ENCODE data around the gene ECE1. TPM values are rescaled to one million over a fixed set of nuclear protein-coding genes. Genes with fewer than 3 reads are reported as not detected.
A peak's percentile ranks its signal among the peaks of the same experiment; 100 is the strongest.
"Not testable (repeated sequence)": the region's sequence is repeated elsewhere in the genome, so short reads cannot be mapped to it uniquely, and the experiment has no call there.

ECE1 gene
- total and polyA plus RNA-seq, 2 of the 4 experiments (the other 2 are of a cell fraction), result 61.8 to 124 TPM

- ATAC-seq (ENCODE audit: low read depth) (no peak), DNase-seq (no peak)
- Histone ChIP-seq H3K9ac (ENCODE audit: low read depth, low read length) (no peak overlapping the region), H3K9me3 (ENCODE audit: control insufficient read depth, insufficient read depth, low read length) (no peaks in the 10 kb centered on the region), H3K4me1 (ENCODE audit: control insufficient read depth, insufficient read depth, low read length) (no peaks in the 10 kb centered on the region), H2AFZ (replicated peaks; ENCODE audit: low read length, poor library complexity) (no peak overlapping the region), H4K20me1 (ENCODE audit: insufficient read depth, low read length) (no peaks in the 10 kb centered on the region), H2BK120ac (ENCODE audit: low read depth, low read length) (no peak overlapping the region), H2BK5ac (ENCODE audit: low read depth, low read length, poor library complexity, severe bottlenecking) (no peak overlapping the region), H3K36me3 (ENCODE audit: control insufficient read depth, insufficient read depth, low read length) (no peaks in the 10 kb centered on the region), H4K91ac (ENCODE audit: insufficient read depth, low read depth, low read length) (no peak overlapping the region), H3K56ac (ENCODE audit: extremely low read depth, insufficient read depth, low read length) (no peak overlapping the region), H3K27ac (ENCODE audit: insufficient read depth, low read length) (no peak overlapping the region), H4K5ac (ENCODE audit: low read depth, low read length) (no peak overlapping the region), H3K27me3 (ENCODE audit: control insufficient read depth, insufficient read depth, low read length) (no peaks in the 10 kb centered on the region), H2BK15ac (ENCODE audit: low read depth, low read length) (no peak overlapping the region), H3K18ac (ENCODE audit: low read depth, low read length) (no peak overlapping the region), H3K14ac (replicated peaks; ENCODE audit: low read depth, low read length) (no peak overlapping the region), H3K79me1 (ENCODE audit: low read depth in 1 of 2, low read length in 2 of 2) (no peaks in the 10 kb centered on the region), H2BK20ac (ENCODE audit: low read depth, low read length) (no peak overlapping the region), H2AK5ac (ENCODE audit: low read depth, low read length) (no peak overlapping the region), H3K4me2 (ENCODE audit: low read depth, low read length) (no peak overlapping the region), H2AK9ac (replicated peaks; ENCODE audit: low read depth, low read length, poor library complexity) (no peak overlapping the region), H3K23ac (ENCODE audit: low read depth, low read length) (no peak overlapping the region), H3K4me3 (ENCODE audit: insufficient read depth, low read depth, low read length) (no peak overlapping the region), H4K8ac (ENCODE audit: low read depth in 2 of 2, low read length in 2 of 2) (no peak overlapping the region), H3K4ac (ENCODE audit: low read depth, low read length) (no peak overlapping the region), H3K9me1 (ENCODE audit: insufficient read depth, low read length) (peaks cover 3% of the 10 kb centered on the region; the same call in 1 of the 2 replicates)
- in situ Hi-C loops (cut with MboI; ENCODE audit: low sequenced_read_pairs) (loop anchor here (25.0 kb wide), 1 partner anchor 664 kb away; no protein-coding TSS in a partner anchor), dilution Hi-C loops (cut with HindIII; ENCODE audit: low sequenced_read_pairs, unreplicated experiment) (no loop called here), intact Hi-C loops (cut with micrococcal nuclease) (no loop called here)
- no TSS peak for BruUV-seq (replicated peaks)
- CTCF ChIA-PET, result no interaction called here
- peak; percentile 69 for TF ChIP-seq CEBPB (IDR thresholded peaks at IDR 0.05; ENCODE audit: low read depth, low read length)
- no peak for TF ChIP-seq NFE2L2 (IDR thresholded peaks at IDR 0.05; ENCODE audit: low read depth, low read length)
- POLR2A ChIA-PET (ENCODE audit: unreplicated experiment), result no interaction called here
- WGBS, 2 experiments (ENCODE audit: extremely low coverage in 2 of 2, insufficient read length in 1 of 2), result no CpG with 5 or more reads among the region's 4 CpGs
These were observed 88.6 kb downstream of the ECE1 start for GRCh38 chr1:21201650-21202049.

DNA sequence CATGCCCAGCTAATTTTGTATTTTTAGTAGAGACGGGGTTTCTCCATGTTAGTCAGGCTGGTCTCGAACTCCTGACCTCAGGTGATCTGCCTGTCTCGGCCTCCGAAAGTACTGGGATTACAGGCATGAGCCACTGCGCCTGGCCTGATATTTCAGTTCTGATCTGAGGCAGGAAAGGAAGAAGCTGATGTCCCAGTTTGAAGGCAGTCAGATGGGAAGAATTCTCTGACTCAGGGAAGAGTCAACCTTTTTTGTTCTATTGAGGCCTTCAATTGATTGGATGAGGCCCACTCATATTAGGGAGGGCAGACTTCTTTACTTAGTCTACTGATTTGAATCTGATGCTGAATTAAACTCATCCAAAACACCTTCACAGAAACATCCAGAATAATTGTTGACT lies 89.0 kb downstream of the ECE1 start:
- H2BK15ac ChIP-seq (ENCODE audit: low read depth, low read length); H3K18ac ChIP-seq (ENCODE audit: low read depth, low read length); H3K4ac ChIP-seq (ENCODE audit: low read depth, low read length); dilution Hi-C loops (cut with HindIII; ENCODE audit: low sequenced_read_pairs, unreplicated experiment); H3K9me3 ChIP-seq (ENCODE audit: control insufficient read depth, insufficient read depth, low read length); H2AK9ac ChIP-seq (replicated peaks; ENCODE audit: low read depth, low read length, poor library complexity); H3K9ac ChIP-seq (ENCODE audit: low read depth, low read length); CTCF ChIA-PET; H3K23ac ChIP-seq (ENCODE audit: low read depth, low read length); H3K4me2 ChIP-seq (ENCODE audit: low read depth, low read length); H4K5ac ChIP-seq (ENCODE audit: low read depth, low read length); H3K27me3 ChIP-seq (ENCODE audit: control insufficient read depth, insufficient read depth, low read length); H4K91ac ChIP-seq (ENCODE audit: insufficient read depth, low read depth, low read length); H3K56ac ChIP-seq (ENCODE audit: extremely low read depth, insufficient read depth, low read length); H3K14ac ChIP-seq (replicated peaks; ENCODE audit: low read depth, low read length); H2BK5ac ChIP-seq (ENCODE audit: low read depth, low read length, poor library complexity, severe bottlenecking); BruUV-seq (replicated peaks); H3K9me1 ChIP-seq (ENCODE audit: insufficient read depth, low read length); H4K20me1 ChIP-seq (ENCODE audit: insufficient read depth, low read length); intact Hi-C loops (cut with micrococcal nuclease); H2AK5ac ChIP-seq (ENCODE audit: low read depth, low read length); H4K8ac ChIP-seq (ENCODE audit: low read depth in 2 of 2, low read length in 2 of 2); H3K4me1 ChIP-seq (ENCODE audit: control insufficient read depth, insufficient read depth, low read length); H3K79me1 ChIP-seq (ENCODE audit: low read depth in 1 of 2, low read length in 2 of 2); H2AFZ ChIP-seq (replicated peaks; ENCODE audit: low read length, poor library complexity); H2BK20ac ChIP-seq (ENCODE audit: low read depth, low read length); H3K36me3 ChIP-seq (ENCODE audit: control insufficient read depth, insufficient read depth, low read length); H3K4me3 ChIP-seq (ENCODE audit: insufficient read depth, low read depth, low read length); ATAC-seq (ENCODE audit: low read depth); H3K27ac ChIP-seq (ENCODE audit: insufficient read depth, low read length); H2BK120ac ChIP-seq (ENCODE audit: low read depth, low read length): not testable (repeated sequence)
- WGBS, 2 experiments (ENCODE audit: extremely low coverage in 2 of 2, insufficient read length in 1 of 2), result 96% methylated on average over 4 of the region's 5 CpGs; no CpG with 5 or more reads in 1 of the 2 experiments
- POLR2A ChIA-PET (ENCODE audit: unreplicated experiment), result interaction anchor here (0.6 kb wide), 1 partner anchor 7 kb away, joined by 4 read pairs; no protein-coding TSS in a partner anchor
- peak; percentile 63 for DNase-seq
- in situ Hi-C loops (cut with MboI; ENCODE audit: low sequenced_read_pairs), result loop anchor here (25.0 kb wide), 1 partner anchor 664 kb away; no protein-coding TSS in a partner anchor

All from IMR-90 (cell line).